ENCODE measurements around the gene KLHL17. TPM values are rescaled to one million over a fixed set of nuclear protein-coding genes. Genes with fewer than 3 reads are reported as not detected.

KLHL17 gene
- total and polyA plus RNA-seq, 9 of the 15 experiments (the other 6 are each of a cell fraction or from before 2014, with no cell fraction given), result 0.14 to 84.8 (median 13.0) TPM

DNA sequence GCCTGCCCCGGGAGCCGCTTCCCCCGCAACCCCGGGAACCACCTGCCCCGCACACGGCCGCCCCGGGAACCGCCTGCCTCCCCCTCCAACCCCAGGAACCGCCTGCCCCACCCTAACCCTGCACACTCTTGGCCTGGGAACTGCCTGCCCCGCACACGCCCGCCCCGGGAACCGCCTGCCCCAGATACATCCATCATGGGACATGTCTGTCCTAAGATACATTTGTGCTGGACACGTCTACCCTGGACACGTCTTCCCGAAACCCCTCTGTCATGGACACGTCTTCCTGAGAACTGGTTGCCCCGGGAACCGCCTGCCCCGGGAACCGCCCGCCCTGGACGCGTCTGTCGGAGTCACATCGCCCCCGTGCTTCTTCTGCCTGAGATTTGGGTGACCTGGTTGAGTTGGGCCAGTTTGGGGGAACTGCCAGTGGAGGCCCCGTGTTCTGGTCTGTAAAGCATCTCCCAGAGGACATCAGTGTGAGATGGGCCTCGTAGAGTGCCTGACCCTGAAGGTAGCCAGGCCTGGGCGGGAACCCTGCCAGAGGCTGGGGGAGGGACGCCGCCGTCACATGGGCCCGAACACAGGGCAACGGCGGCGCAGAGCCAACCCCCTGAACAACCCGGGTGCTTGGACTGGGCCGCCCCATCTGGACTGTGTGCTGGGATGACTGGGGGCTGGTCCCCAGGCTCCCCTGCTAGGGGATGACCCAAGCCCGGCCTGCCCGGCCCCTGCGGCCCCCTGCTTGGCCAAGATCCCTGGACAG lies 17.9 kb downstream of the KLHL17 start (continued):
- peak; percentile 64 for TF ChIP-seq MEIS2 (IDR thresholded peaks at IDR 0.05; ENCODE audit: partially characterized antibody)
- no peak for TF ChIP-seq SNRNP70 (optimal IDR thresholded peaks at IDR 0.05; ENCODE audit: low read depth, low read length)
- TF ChIP-seq NFRKB (IDR thresholded peaks at IDR 0.05; ENCODE audit: low read depth), result no peak
- no peak for TF ChIP-seq ZC3H8 (IDR thresholded peaks at IDR 0.05)
- no peak for TF ChIP-seq CHD4 (IDR thresholded peaks at IDR 0.05; ENCODE audit: insufficient read depth, insufficient replicate concordance, low read depth, low read length, poor library complexity, severe bottlenecking)
- TF ChIP-seq HMG20B (CRISPR knock-in tag; IDR thresholded peaks at IDR 0.05), result no peak
- TF ChIP-seq ZNF133 (CRISPR knock-in tag; IDR thresholded peaks at IDR 0.05), result no peak
- no peak for TF ChIP-seq ZNF76 (CRISPR knock-in tag; IDR thresholded peaks at IDR 0.05; ENCODE audit: borderline replicate concordance)
- no peak for TF ChIP-seq TEAD2 (tag; IDR thresholded peaks at IDR 0.05)
- TF ChIP-seq, protein P1, sequence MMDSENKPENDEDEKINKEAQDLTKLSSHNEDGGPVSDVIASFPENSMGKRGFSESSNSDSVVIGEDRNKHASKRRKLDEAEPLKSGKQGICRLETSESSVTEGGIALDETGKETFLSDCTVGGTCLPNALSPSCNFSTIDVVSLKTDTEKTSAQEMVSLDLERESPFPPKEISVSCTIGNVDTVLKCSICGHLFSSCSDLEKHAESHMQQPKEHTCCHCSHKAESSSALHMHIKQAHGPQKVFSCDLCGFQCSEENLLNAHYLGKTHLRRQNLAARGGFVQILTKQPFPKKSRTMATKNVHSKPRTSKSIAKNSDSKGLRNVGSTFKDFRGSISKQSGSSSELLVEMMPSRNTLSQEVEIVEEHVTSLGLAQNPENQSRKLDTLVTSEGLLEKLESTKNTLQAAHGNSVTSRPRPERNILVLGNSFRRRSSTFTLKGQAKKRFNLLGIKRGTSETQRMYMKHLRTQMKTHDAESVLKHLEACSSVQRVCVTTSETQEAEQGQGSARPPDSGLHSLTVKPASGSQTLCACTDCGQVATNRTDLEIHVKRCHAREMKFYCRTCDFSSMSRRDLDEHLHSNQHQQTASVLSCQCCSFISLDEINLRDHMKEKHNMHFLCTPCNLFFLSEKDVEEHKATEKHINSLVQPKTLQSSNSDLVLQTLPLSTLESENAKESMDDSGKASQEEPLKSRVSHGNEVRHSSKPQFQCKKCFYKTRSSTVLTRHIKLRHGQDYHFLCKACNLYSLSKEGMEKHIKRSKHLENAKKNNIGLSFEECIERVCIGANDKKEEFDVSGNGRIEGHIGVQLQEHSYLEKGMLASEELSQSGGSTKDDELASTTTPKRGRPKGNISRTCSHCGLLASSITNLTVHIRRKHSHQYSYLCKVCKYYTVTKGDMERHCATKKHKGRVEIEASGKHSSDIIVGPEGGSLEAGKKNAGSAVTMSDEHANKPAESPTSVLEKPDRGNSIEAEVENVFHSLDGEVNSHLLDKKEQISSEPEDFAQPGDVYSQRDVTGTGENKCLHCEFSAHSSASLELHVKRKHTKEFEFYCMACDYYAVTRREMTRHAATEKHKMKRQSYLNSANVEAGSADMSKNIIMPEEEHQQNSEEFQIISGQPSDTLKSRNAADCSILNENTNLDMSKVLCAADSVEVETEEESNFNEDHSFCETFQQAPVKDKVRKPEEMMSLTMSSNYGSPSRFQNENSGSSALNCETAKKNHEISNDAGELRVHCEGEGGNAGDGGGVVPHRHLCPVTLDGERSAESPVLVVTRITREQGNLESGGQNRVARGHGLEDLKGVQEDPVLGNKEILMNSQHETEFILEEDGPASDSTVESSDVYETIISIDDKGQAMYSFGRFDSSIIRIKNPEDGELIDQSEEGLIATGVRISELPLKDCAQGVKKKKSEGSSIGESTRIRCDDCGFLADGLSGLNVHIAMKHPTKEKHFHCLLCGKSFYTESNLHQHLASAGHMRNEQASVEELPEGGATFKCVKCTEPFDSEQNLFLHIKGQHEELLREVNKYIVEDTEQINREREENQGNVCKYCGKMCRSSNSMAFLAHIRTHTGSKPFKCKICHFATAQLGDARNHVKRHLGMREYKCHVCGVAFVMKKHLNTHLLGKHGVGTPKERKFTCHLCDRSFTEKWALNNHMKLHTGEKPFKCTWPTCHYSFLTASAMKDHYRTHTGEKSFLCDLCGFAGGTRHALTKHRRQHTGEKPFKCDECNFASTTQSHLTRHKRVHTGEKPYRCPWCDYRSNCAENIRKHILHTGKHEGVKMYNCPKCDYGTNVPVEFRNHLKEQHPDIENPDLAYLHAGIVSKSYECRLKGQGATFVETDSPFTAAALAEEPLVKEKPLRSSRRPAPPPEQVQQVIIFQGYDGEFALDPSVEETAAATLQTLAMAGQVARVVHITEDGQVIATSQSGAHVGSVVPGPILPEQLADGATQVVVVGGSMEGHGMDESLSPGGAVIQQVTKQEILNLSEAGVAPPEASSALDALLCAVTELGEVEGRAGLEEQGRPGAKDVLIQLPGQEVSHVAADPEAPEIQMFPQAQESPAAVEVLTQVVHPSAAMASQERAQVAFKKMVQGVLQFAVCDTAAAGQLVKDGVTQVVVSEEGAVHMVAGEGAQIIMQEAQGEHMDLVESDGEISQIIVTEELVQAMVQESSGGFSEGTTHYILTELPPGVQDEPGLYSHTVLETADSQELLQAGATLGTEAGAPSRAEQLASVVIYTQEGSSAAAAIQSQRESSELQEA (IDR thresholded peaks at IDR 0.05; ENCODE audit: low read depth), result no peak
- TF ChIP-seq CEBPB (tag; IDR thresholded peaks at IDR 0.05), result no peak
- TF ChIP-seq E2F3 (CRISPR knock-in tag; IDR thresholded peaks at IDR 0.05), result no peak
- no peak for TF ChIP-seq UBTF (IDR thresholded peaks at IDR 0.05; ENCODE audit: borderline replicate concordance in 1 of 2, low read depth in 2 of 2, low read length in 2 of 2)
- TF ChIP-seq SRSF9 (IDR thresholded peaks at IDR 0.05; ENCODE audit: borderline replicate concordance, low read depth, low read length), result no peak
- TF ChIP-seq, protein P2, sequence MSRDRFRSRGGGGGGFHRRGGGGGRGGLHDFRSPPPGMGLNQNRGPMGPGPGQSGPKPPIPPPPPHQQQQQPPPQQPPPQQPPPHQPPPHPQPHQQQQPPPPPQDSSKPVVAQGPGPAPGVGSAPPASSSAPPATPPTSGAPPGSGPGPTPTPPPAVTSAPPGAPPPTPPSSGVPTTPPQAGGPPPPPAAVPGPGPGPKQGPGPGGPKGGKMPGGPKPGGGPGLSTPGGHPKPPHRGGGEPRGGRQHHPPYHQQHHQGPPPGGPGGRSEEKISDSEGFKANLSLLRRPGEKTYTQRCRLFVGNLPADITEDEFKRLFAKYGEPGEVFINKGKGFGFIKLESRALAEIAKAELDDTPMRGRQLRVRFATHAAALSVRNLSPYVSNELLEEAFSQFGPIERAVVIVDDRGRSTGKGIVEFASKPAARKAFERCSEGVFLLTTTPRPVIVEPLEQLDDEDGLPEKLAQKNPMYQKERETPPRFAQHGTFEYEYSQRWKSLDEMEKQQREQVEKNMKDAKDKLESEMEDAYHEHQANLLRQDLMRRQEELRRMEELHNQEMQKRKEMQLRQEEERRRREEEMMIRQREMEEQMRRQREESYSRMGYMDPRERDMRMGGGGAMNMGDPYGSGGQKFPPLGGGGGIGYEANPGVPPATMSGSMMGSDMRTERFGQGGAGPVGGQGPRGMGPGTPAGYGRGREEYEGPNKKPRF (IDR thresholded peaks at IDR 0.05; ENCODE audit: low read depth, low read length), result no peak
- no peak for TF ChIP-seq KDM2B (CRISPR knock-in tag; IDR thresholded peaks at IDR 0.05)
